SH-SY5Y (cell line): ENCODE data around the gene PIEZO2.

Experiments used
- GATA2 ChIP-seq: IDR thresholded peaks from 2 replicates; pipeline ENCODE4 v1.6.1; 2011; ENCODE audit warnings: mild to moderate bottlenecking, low read depth, low read length
- GATA3 ChIP-seq: IDR thresholded peaks from 2 replicates; pipeline ENCODE4 v1.6.1; 2011; ENCODE audit warnings: low read depth, mild to moderate bottlenecking, low read length, moderate library complexity

DNA sequence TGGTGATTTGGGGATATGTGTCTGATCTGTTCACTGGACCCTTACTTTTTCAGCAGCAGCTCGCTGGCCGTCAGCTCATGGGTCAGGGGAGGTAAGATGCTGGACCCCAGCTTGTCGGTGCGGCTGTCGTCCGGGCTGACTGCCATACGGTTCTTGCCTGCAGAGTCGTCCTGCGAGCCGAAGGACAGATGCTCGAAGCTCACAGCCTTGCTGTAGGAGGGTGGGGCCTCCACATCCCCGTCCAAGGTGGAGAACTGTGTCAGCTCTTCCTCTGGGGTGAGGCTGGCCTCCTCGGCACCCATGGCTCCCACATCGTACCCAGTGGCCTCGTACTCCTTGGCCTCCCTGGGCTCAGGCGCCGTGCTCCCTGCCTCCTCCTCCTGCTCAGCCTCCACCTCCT lies 444.1 kb downstream of the PIEZO2 start:
- TF ChIP-seq GATA2: no peak
- no peak for TF ChIP-seq GATA3
